Renal cortex interstitium (tissue), 11 donors: ENCODE data around the gene FBXO42. TPM values are rescaled to one million over a fixed set of nuclear protein-coding genes. Genes with fewer than 3 reads are reported as not detected.
"Not testable (repeated sequence)": the region's sequence is repeated elsewhere in the genome, so short reads cannot be mapped to it uniquely, and the experiment has no call there.

Experiments used
- DNase-seq, 11 donors: peaks; one replicate each; pipeline ENCODE4 v3.0.0-alpha.2; 2013; ENCODE audit warnings: low read depth in 9 of 11, low spot score in 4 of 11; ENCODE audit errors: extremely low read depth in 1 of 11
- polyA plus RNA-seq, 3 donors: library from polyadenylated mRNA; unstranded; fragments of 120-200 nt; gene quantifications; one replicate each; pipeline ENCODE4 v1.2.1, GENCODE V29; 2013; ENCODE audit not compliant: insufficient read length in 3 of 3

The FBXO42 gene
- polyA plus RNA-seq, 3 donors, result 18.3 to 22.1 (median 21.5) TPM

- DNase-seq, result no peak
Measured at GRCh38 chr1:16235944-16236510, 116.3 kb downstream of the FBXO42 start.

- no peak for DNase-seq
Measured at GRCh38 chr1:16235347-16235746, 116.9 kb downstream of the FBXO42 start.

- DNase-seq, result no peak
Measured at GRCh38 chr1:16233431-16233830, 118.8 kb downstream of the FBXO42 start.

- no peak for DNase-seq
Measured at GRCh38 chr1:16232316-16232710, 120.0 kb downstream of the FBXO42 start.

GRCh38 chr1:16231331-16232315 is 120.7 kb downstream of the FBXO42 start:
- no peak for DNase-seq

DNA sequence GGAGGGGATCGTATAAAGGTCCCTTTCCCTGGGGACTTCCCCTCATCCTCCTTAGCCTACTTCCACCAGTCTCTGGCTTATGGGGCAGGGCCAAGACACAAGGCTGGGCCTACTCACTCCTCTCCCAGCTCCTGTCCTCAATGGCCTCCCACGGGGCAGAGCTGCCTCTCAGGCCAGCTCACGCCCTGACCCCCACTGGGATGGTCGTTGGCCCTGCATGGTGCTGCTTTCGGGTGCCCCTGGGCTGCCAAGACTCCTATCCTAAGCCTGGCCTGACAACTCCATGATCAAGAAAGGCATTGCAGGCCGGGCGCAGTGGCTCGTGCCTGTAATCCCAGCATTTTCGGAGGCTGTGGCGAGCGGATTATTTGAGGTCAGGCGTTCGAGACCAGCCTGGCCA is 121.5 kb downstream of the FBXO42 start:
- no peak for DNase-seq

DNA sequence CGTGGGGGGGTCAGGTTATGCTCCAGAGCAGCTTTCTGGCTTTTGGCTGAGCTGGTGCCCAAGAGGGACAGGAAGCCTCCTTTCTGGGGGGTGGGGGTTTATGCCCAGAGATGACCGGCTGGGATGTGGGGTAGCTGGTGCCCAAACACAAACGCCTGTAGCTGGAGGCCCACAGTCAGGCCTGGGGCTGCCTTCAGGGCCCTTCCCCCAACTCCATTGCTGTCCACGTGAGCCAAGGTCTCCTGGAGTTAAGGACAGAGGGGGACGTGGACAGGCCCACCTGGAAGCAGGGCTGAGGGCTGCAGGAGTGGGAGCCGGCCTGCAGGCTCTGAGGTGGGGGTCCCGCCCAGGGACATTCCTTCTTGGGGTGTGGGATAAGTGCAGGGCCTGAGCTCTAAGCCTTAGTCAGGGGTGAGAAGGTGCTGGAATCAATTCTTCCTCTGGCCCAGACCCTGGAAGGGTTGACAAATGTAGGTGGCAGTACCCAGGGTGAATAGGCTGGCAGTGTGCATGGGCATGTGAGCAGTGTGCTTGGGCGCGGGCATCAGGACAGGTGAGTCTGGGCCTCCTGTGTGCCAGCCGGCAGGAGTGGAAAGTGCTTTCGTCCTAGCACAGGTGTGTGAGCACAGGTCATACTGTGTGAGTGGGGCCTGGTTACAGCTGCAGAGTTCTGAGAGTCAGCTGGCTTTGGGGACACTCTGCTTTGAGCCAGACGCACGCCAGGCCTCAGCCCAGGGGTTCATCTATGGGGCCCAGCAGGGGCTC is 122.1 kb downstream of the FBXO42 start:
- no peak for DNase-seq

DNA sequence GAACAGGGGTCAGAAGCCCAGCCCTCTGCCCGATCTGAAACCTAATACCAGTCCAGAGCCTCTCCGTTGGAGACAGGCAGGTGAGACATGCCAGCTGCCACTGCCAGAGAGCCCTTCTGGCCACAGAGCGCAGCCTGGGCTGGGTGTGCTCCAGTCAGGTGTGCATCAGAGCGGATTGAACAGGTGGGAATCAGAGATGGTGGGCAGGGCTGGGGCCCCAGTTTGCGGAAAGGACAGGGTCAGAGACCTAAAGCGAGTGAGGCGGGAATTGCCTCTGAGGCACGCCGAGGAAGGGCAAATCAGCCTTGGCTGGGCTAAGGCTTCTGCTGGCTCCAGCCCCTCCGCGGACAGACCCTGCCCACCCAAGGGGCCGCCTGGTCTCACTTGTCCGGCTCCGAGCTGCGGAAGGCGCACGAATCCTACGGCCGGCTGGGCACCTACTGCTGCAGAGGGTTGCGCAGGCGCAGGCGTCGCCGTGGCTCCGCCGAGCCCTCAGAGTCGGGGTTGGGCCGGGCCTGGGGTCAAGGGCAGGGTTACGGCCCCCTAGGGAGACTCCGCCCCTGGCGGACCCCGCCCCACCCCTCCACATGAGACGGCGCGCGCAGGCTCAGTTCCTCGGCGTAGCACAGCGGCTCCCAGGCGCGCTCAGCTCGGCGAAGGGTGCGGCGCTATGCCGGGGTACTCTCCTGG is 125.6 kb downstream of the FBXO42 start:
- peak in 1 of 11 donors; percentile 51 for DNase-seq

DNA sequence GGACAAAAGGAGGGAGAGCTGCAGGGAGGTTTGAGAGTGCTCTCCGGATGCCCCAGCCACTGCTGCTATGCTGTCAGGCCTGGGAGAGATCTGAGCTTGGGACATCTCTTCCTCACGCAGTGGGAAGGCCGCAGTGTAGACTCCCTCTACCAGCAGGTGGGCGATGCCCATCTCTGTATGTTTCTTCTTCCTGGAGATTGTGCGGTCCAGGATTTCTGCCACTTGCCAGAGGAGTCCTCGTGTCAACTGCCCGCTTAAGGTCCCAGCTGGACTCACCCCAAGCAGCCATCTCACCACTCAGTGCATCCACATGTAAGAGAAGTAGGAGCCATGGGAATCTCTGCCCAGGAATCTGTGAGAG is 126.2 kb downstream of the FBXO42 start:
- no peak for DNase-seq

DNA sequence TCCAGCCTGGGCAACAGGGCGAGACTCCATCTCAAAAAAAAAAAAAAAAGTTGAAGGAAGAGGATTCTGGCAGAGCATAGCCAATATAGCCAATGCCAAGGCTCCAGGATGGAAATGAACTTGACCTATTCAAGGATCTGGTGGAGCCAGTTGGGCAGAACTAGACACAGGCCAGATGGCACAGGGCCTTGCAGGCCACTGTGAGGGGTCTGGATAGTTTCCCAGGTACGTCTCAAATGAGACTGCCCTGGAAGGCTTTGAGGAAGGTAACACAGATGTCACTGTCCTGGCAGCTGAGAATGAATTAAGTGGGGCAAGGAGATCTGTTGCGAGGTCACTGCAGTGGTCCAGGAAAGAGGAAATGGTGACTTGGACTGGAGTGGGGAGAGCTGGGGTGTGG is 127.8 kb downstream of the FBXO42 start:
- no peak for DNase-seq

DNA sequence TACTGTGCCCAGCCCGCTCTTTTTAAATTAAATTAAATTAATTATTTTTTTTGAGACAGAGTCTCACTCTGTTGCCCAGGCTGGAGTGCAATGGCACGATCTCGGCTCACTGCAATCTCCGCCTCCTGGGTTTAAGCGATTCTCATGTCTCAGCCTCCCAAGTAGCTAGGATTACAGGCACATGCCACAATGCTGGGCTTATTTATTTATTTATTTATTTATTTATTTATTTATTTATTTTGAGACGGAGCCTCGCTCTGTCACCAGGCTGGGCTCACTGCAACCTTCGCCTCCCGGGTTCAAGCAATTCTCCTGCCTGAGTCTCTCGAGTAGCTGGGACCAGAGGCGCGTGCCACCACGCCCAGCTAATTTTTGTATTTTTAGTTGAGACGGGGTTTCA is 129.6 kb downstream of the FBXO42 start:
- DNase-seq, result not testable (repeated sequence)

DNA sequence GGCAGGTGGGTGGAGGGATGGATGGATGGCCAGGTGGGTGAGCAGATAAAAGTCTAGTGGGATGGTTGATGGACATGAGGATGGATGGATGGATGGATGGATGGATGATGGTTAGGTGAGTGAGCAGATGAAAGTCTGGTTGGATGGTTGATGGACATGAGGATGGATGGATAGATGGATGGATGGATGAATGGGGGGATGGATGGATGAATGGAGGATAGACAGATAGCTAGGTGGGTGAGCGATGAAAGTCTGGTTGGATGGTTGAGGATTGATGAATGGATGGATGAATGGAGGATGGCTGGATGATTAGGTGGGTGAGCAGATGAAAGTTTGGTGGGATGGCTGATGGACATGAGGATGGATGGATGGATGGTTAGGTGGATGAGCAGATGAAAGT is 130.8 kb downstream of the FBXO42 start:
- DNase-seq, result no peak

- DNase-seq, result no peak
Measured at GRCh38 chr1:16219968-16220500, 132.2 kb downstream of the FBXO42 start.

GRCh38 chr1:16218674-16219071 is 133.6 kb downstream of the FBXO42 start:
- DNase-seq, result no peak

DNA sequence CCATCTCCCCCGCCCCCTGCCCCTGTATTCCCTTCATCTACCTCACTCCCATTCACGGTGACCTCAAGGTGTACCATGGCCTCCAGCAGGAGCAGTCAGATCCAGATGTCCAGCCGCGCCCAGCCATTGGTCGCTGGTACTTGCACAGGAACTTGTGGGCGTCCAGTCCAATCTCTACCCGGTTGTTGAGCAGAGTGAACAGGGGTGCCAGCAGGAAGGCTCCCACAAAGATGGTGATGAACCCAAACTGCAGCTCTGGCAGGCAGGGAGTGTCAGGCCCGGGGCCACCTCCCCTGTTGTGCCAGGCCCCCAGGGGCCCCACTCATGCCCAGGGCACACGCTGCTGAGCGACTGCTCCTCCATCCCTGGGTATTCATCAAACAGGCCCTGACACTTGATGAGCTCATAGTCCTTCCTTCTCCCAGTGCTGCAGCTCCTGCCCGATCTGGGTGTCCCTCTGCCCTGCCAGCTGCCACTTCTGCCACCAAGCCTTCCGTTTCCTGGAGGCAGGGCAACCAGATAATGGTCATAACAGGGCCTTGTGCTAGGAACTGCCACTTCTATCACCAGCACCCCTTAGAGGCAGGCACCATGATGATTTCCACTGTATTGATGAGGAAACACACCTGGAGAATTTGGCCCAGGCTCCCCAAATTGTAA is 134.1 kb downstream of the FBXO42 start:
- no peak for DNase-seq

DNA sequence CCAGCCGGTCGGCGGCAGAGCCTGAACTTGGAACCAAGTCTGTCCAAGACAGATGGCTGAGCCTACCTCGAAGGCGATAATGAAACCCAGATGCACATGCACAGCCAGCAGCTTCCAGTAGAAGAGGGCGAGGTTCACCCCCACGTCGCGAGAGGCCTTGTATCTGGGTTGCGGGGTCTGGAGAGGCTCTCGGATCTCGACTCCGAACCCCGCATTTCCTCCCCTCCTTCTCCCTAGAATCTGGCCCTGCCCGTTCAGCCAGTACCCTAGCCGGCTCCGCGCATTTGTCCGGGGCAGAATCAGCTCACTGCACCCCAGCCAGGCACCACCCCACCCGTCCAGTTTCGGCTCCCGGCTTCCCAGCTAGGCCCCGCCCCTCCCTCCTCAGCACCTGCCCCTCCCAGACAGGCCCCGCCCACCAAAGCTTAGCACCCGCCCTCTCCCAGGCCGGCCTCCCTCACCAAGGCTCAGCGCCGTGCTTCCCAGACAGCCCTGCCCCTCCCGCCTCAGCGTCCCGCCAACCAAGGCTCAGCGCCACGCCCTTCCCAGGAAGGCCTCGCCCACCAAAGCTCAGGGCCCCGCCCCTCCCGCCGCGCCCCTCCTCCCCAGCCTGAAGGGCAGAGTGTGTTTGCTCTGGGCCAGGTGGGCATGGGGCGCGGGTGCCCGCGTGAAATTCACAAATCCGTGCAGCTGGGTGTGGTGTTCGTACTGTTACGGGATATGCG is 135.1 kb downstream of the FBXO42 start:
- peak in 10 of 11 donors; percentile 82 to 95 (median 90) for DNase-seq

DNA sequence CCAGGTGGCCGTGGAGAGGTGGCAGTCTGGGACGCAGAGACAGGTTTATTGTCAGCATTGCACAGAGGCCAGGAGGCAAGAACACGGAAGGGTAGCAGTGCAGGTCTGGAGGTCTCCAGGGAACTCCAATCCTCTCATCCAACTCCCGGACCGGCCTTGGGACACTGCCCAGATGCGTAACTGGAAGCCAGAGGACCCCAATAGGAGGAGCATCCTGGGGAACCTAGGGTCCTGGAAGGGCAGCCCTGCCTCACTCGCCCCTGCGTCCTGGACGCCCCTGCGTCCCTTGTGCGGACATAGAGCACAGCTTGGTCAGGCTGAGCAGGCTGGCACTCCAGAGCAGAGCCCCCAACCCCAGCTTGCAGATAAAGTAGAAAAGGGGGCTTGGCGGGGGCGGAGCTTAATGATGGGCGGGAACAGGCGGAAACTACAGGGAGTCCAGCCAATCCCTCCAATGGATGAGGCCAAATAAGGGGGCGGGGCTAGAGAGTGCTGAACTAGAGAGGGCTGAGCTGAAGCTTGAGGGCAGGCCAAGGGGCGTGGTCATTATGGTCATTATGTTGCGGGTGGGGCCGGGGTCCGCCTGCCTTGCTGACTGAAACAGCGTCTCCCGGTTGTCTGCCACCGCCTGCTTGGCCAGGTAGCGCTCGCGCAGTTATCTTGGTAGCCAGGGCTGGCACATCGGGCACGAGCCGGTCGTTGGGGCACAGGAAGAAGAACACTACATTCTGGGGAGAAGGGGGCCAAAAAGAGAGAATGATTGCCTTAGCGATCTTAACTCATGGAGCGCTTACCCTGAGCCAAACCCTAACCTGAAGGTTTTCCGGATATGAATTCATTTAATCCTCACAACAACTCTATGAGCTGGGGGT is 136.2 kb downstream of the FBXO42 start:
- DNase-seq, result peak in 9 of 11 donors; percentile 70 to 89 (median 83)
